Measurements from ENCODE around the gene ACER1.

Gene ACER1

GRCh38 chr19:6270076-6270745 is 63.2 kb downstream of the ACER1 start:
- H3K27me3 Mint-ChIP-seq, result no peaks in the 10 kb centered on the region
- ATAC-seq, result no peak
- no peak overlapping the region for H3K4me3 Mint-ChIP-seq
- peaks cover 60% of the 10 kb centered on the region for H3K4me1 Mint-ChIP-seq
- DNase-seq, result no peak
- H3K27ac Mint-ChIP-seq, result no peak overlapping the region
- H3K9me3 Mint-ChIP-seq, result no peaks in the 10 kb centered on the region

GRCh38 chr19:6269101-6269886 is 64.1 kb downstream of the ACER1 start:
- H3K27ac Mint-ChIP-seq, result no peak overlapping the region

GRCh38 chr19:6268382-6268771 is 65.0 kb downstream of the ACER1 start:
- Mint-ChIP-seq H3K27ac (peak overlapping the region; percentile 2 to 13), H3K27me3 (no peaks in the 10 kb centered on the region), H3K4me1 (peaks cover 57% of the 10 kb centered on the region), H3K4me3 (no peak overlapping the region), H3K9me3 (no peaks in the 10 kb centered on the region)
- DNase-seq (no peak), ATAC-seq (no peak)

More at GRCh38 chr19:6269101-6269886, 64.1 kb downstream of the ACER1 start:
- no peak for DNase-seq
- Mint-ChIP-seq H3K4me3 (no peak overlapping the region), H3K27me3 (no peaks in the 10 kb centered on the region), H3K4me1 (peaks cover 58% of the 10 kb centered on the region), H3K9me3 (no peaks in the 10 kb centered on the region)
- no peak for ATAC-seq

- Mint-ChIP-seq H3K27ac (peak overlapping the region; percentile 2 to 13), H3K9me3 (no peaks in the 10 kb centered on the region), H3K4me1 (peaks cover 55% of the 10 kb centered on the region), H3K27me3 (no peaks in the 10 kb centered on the region), H3K4me3 (no peak overlapping the region)
- ATAC-seq, result no peak
- DNase-seq, result no peak
These were observed 65.6 kb downstream of the ACER1 start for GRCh38 chr19:6267552-6268381.

GRCh38 chr19:6264803-6265202 is 68.6 kb downstream of the ACER1 start:
- Mint-ChIP-seq H3K27me3 (no peaks in the 10 kb centered on the region), H3K9me3 (no peaks in the 10 kb centered on the region), H3K27ac (peak overlapping the region in 1 of 2 donors; percentile 43), H3K4me1 (peaks cover 43% of the 10 kb centered on the region), H3K4me3 (no peak overlapping the region)
- DNase-seq (no peak), ATAC-seq (no peak)

- Mint-ChIP-seq H3K27ac (no peak overlapping the region), H3K4me3 (no peak overlapping the region), H3K4me1 (peaks cover 34% of the 10 kb centered on the region), H3K27me3 (no peaks in the 10 kb centered on the region), H3K9me3 (no peaks in the 10 kb centered on the region)
- DNase-seq, result no peak
- ATAC-seq, result no peak
These were observed 69.5 kb downstream of the ACER1 start for GRCh38 chr19:6263735-6264444.

- no peak for ATAC-seq
- H3K9me3 Mint-ChIP-seq, result no peaks in the 10 kb centered on the region
- no peak overlapping the region for H3K4me3 Mint-ChIP-seq
- DNase-seq, result no peak
- no peak overlapping the region for H3K27ac Mint-ChIP-seq
- H3K4me1 Mint-ChIP-seq, result peaks cover 34% of the 10 kb centered on the region
- H3K27me3 Mint-ChIP-seq, result no peaks in the 10 kb centered on the region
These were observed 70.1 kb downstream of the ACER1 start for GRCh38 chr19:6263306-6263705.

- ATAC-seq (no peak), DNase-seq (no peak)
- peak overlapping the region in 1 of 2 donors; percentile 67 for H3K4me3 Mint-ChIP-seq
- no peaks in the 10 kb centered on the region for H3K9me3 Mint-ChIP-seq
- peak overlapping the region in 1 of 2 donors; percentile 78 for H3K27ac Mint-ChIP-seq
- no peaks in the 10 kb centered on the region for H3K27me3 Mint-ChIP-seq
- H3K4me1 Mint-ChIP-seq, result peaks cover 34% of the 10 kb centered on the region
These were observed 70.9 kb downstream of the ACER1 start for GRCh38 chr19:6262519-6262918.

GRCh38 chr19:6261883-6262282 is 71.5 kb downstream of the ACER1 start:
- H3K9me3 Mint-ChIP-seq, result no peaks in the 10 kb centered on the region
- H3K4me3 Mint-ChIP-seq, result no peak overlapping the region
- DNase-seq, result no peak
- H3K27me3 Mint-ChIP-seq, result no peaks in the 10 kb centered on the region
- H3K27ac Mint-ChIP-seq, result no peak overlapping the region
- peaks cover 34% of the 10 kb centered on the region for H3K4me1 Mint-ChIP-seq
- ATAC-seq, result no peak

- no peaks in the 10 kb centered on the region for H3K27me3 Mint-ChIP-seq
- H3K4me3 Mint-ChIP-seq, result no peak overlapping the region
- H3K9me3 Mint-ChIP-seq, result no peaks in the 10 kb centered on the region
- peak overlapping the region in 1 of 2 donors; percentile 80 for H3K27ac Mint-ChIP-seq
- DNase-seq (peak; percentile 28 to 34), ATAC-seq (peak; percentile 66)
- peaks cover 34% of the 10 kb centered on the region for H3K4me1 Mint-ChIP-seq
These were observed 72.3 kb downstream of the ACER1 start for GRCh38 chr19:6260912-6261650.

- Mint-ChIP-seq H3K4me3 (no peak overlapping the region), H3K27ac (peak overlapping the region in 1 of 2 donors; percentile 27), H3K4me1 (peaks cover 34% of the 10 kb centered on the region), H3K27me3 (no peaks in the 10 kb centered on the region), H3K9me3 (no peaks in the 10 kb centered on the region)
- ATAC-seq, result no peak
- no peak for DNase-seq
These were observed 73.0 kb downstream of the ACER1 start for GRCh38 chr19:6260376-6260775.

GRCh38 chr19:6259312-6259861 is 74.0 kb downstream of the ACER1 start:
- Mint-ChIP-seq H3K4me3 (no peak overlapping the region), H3K27ac (no peak overlapping the region), H3K27me3 (no peaks in the 10 kb centered on the region), H3K4me1 (peaks cover 34% of the 10 kb centered on the region), H3K9me3 (no peaks in the 10 kb centered on the region)
- no peak for ATAC-seq
- DNase-seq, result no peak

GRCh38 chr19:6258812-6259311 is 74.5 kb downstream of the ACER1 start:
- Mint-ChIP-seq H3K4me1 (peaks cover 34% of the 10 kb centered on the region), H3K9me3 (no peaks in the 10 kb centered on the region), H3K27ac (no peak overlapping the region), H3K4me3 (no peak overlapping the region), H3K27me3 (no peaks in the 10 kb centered on the region)
- DNase-seq, result no peak
- no peak for ATAC-seq

All from stimulated activated naive CD8-positive, alpha-beta T cell treated with anti-CD3 and anti-CD28 coated beads, Interleukin-15, amount 100 ng/mL, for 72 hours (primary cell).